Measurements from ENCODE around the gene GIMAP6. TPM values are rescaled to one million over a fixed set of nuclear protein-coding genes. Genes with fewer than 3 reads are reported as not detected.
"Not testable (repeated sequence)": the region's sequence is repeated elsewhere in the genome, so short reads cannot be mapped to it uniquely, and the experiment has no call there.

GIMAP6 gene
- total RNA-seq, 1 donor from 2014 or later = not detected

DNA sequence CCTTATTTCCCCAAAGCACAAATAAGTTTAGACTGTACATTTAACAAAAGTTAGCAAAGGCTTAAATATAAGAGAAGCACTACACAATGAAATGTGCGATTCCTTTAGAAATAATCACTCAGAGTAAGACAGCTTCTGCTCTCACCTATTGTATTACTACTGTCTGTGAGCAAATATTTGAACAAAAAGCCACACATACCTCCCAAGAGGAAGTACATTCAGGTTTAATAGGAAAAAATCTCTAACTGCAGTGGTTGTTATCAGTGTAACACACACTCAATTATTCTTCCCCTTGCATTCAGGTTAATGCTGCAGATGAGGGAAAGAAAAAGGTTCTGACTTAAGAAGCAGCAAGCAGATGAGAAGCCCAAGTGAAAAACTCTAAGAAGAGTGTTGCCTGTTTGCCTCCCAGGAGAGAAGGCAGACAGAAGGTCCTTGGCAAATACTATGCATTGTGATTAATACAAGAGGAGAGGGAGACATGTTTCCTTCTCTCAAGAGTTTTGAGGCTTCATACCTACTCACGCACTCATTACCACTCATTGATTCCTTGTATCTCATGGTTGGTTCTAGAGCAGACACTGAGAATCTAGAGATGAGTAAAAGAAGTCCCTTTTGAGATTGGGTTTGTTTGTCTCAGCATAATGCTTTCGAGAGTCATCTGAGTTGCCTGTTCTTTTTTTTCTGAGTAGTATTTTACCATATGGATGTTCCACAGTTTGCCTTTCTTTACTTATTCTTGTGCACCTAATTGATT, 51.4 kb downstream of the GIMAP6 start:
- TF ChIP-seq, protein P1, sequence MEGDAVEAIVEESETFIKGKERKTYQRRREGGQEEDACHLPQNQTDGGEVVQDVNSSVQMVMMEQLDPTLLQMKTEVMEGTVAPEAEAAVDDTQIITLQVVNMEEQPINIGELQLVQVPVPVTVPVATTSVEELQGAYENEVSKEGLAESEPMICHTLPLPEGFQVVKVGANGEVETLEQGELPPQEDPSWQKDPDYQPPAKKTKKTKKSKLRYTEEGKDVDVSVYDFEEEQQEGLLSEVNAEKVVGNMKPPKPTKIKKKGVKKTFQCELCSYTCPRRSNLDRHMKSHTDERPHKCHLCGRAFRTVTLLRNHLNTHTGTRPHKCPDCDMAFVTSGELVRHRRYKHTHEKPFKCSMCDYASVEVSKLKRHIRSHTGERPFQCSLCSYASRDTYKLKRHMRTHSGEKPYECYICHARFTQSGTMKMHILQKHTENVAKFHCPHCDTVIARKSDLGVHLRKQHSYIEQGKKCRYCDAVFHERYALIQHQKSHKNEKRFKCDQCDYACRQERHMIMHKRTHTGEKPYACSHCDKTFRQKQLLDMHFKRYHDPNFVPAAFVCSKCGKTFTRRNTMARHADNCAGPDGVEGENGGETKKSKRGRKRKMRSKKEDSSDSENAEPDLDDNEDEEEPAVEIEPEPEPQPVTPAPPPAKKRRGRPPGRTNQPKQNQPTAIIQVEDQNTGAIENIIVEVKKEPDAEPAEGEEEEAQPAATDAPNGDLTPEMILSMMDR (IDR thresholded peaks at IDR 0.05; ENCODE audit: insufficient read depth, low read length, severe bottlenecking) = no peak
- no peak for FAIRE-seq
- no peak overlapping the region for H3K4me3 ChIP-seq (ENCODE audit: low read depth, low read length)
- H3K36me3 ChIP-seq (ENCODE audit: control insufficient read depth, insufficient read depth, low read length) = no peaks in the 10 kb centered on the region
- H3K27me3 ChIP-seq (ENCODE audit: control insufficient read depth, insufficient read depth, low read length) = no peaks in the 10 kb centered on the region
- no peak for DNase-seq (ENCODE audit: low read depth)

DNA sequence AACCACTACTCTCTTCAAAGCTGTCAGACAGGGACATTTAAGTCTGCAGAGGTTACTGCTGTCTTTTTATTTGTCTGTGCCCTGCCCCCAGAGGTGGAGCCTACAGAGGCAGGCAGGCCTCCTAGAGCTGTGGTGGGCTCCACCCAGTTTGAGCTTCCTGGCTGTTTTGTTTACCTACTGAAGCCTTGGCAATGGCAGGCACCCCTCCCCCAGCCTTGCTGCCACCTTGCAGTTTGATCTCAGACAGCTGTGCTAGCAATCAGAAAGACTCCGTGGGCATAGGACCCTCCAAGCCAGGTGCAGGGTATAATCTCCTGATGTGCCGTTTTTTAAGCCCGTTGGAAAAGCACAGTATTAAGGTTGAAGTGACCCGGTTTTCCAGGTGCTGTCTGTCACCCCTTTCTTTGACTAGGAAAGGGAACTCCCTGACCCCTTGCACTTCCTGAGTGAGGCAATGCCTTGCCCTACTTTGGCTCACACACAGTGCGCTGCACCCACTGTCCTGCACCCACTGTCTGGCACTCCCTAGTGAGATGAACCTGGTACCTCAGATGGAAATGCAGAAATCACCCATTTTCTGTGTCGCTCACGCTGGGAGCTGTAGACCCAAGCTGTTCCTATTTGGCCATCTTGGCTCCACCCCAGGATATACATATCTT, 52.1 kb downstream of the GIMAP6 start:
- H3K36me3 ChIP-seq (ENCODE audit: control insufficient read depth, insufficient read depth, low read length); H3K4me3 ChIP-seq (ENCODE audit: low read depth, low read length); H3K27me3 ChIP-seq (ENCODE audit: control insufficient read depth, insufficient read depth, low read length); FAIRE-seq; DNase-seq (ENCODE audit: low read depth): not testable (repeated sequence)

Other genes with a start within 250 kb of the GIMAP6 start
- under 0.01 TPM in 2 replicates for gene GIMAP8, start 181.8 kb downstream of the GIMAP6 start, total RNA-seq
- gene GIMAP7, start 117.5 kb downstream of the GIMAP6 start, total RNA-seq = not detected in 2 replicates
- gene GIMAP4, start 65.0 kb downstream of the GIMAP6 start, total RNA-seq = not detected in 2 replicates
- gene GIMAP2, start 53.3 kb upstream of the GIMAP6 start, total RNA-seq = 0.13 and 0.26 TPM in 2 replicates
- gene GIMAP1, start 84.2 kb upstream of the GIMAP6 start, total RNA-seq = not detected in 2 replicates
- not detected in 2 replicates for gene GIMAP5, start 105.0 kb upstream of the GIMAP6 start, total RNA-seq
- not detected in 2 replicates for gene TMEM176B, start 168.0 kb upstream of the GIMAP6 start, total RNA-seq
- 0.79 TPM in 1 of 2 replicates, not detected in the other for gene TMEM176A, start 168.4 kb upstream of the GIMAP6 start, total RNA-seq
- under 0.01 and 2.4 TPM in 2 replicates for gene AOC1, start 220.1 kb upstream of the GIMAP6 start, total RNA-seq